ENCODE results near the gene AXL.

The AXL gene

GRCh38 chr19:41310033-41310831 lies 91.2 kb downstream of the AXL start, which contains the start of gene CCDC97:
Gene CCDC97, plus strand, starts transcription at chr19:41310172. Its CDS starts 139 bp downstream, at chr19:41310311.
- Mint-ChIP-seq H3K27me3 (ENCODE audit: low read depth) (no peaks in the 10 kb centered on the region), H3K27ac (peak within 1 kb of the TSS; percentile 93), H3K4me3 (peak within 1 kb of the TSS; percentile 98), H3K36me3 (ENCODE audit: low read depth) (peaks cover 41% of the 10 kb centered on the region), H3K4me1 (ENCODE audit: low read depth) (peaks cover 53% of the 10 kb centered on the region), H3K9me3 (no peaks in the 10 kb centered on the region)

DNA sequence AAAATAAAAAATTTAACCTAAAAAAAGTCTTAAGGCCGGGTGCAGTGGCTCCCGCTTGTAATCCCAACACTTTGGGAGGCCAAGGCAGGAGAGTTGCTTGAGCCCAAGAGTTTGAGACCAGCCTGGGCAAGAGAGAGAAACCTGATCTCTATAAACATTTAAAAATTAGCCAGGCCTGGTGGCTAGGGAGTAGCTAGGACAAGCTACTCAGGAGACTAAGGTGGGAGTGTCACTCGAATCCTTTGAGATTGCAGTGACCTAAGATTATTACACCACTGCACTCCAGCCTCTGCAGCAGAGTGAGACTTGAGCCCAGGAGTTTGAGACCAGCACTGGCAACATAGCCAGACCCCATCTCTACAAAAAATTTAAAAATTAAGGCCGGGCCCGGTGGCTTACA lies 92.0 kb downstream of the AXL start:
- Mint-ChIP-seq H3K9me3 (no peaks in the 10 kb centered on the region), H3K4me1 (ENCODE audit: low read depth) (peaks cover 50% of the 10 kb centered on the region), H3K36me3 (ENCODE audit: low read depth) (peaks cover 36% of the 10 kb centered on the region), H3K4me3 (peak overlapping the region; percentile 98), H3K27ac (no peak overlapping the region), H3K27me3 (ENCODE audit: low read depth) (no peaks in the 10 kb centered on the region)

Measured in T-helper 1 cell treated with Interleukin-12 subunit alpha and Interleukin-12 subunit beta and Interleukin-4 antibody, amounts not matched to agents 30 μg/mL and 1 μg/mL, for 36 hours (primary cell).